Measurements from ENCODE around the gene FNDC4.
A peak's percentile ranks its signal among the peaks of the same experiment; 100 is the strongest.

The FNDC4 gene

GRCh38 chr2:27448381-27448780, 46.6 kb downstream of the FNDC4 start:
- Histone ChIP-seq H3K9ac (ENCODE audit: low read length) (no peak overlapping the region), H3K9me3 (ENCODE audit: control insufficient read depth, insufficient read depth, low read depth, low read length) (no peaks in the 10 kb centered on the region), H3K36me3 (ENCODE audit: control insufficient read depth, insufficient read depth, low read length) (peaks cover 55% of the 10 kb centered on the region), H3K27ac (ENCODE audit: low read depth, low read length) (no peak overlapping the region), H3K4me1 (ENCODE audit: control insufficient read depth, insufficient read depth, low read length) (no peaks in the 10 kb centered on the region), H3K4me3 (ENCODE audit: low read depth, low read length) (no peak overlapping the region), H3K27me3 (ENCODE audit: control insufficient read depth, insufficient read depth, low read length) (no peaks in the 10 kb centered on the region)

- Histone ChIP-seq H3K4me3 (ENCODE audit: low read depth, low read length) (no peak overlapping the region), H3K9ac (ENCODE audit: low read length) (no peak overlapping the region), H3K36me3 (ENCODE audit: control insufficient read depth, insufficient read depth, low read length) (peaks cover 59% of the 10 kb centered on the region), H3K4me1 (ENCODE audit: control insufficient read depth, insufficient read depth, low read length) (peaks cover 15% of the 10 kb centered on the region), H3K27ac (ENCODE audit: low read depth, low read length) (no peak overlapping the region), H3K27me3 (ENCODE audit: control insufficient read depth, insufficient read depth, low read length) (no peaks in the 10 kb centered on the region), H3K9me3 (ENCODE audit: control insufficient read depth, insufficient read depth, low read depth, low read length) (no peaks in the 10 kb centered on the region)
Observed at GRCh38 chr2:27446057-27446456, 48.9 kb downstream of the FNDC4 start.

GRCh38 chr2:27445615-27446014, 49.4 kb downstream of the FNDC4 start:
- Histone ChIP-seq H3K9ac (ENCODE audit: low read length) (no peak overlapping the region), H3K27ac (ENCODE audit: low read depth, low read length) (no peak overlapping the region), H3K4me3 (ENCODE audit: low read depth, low read length) (no peak overlapping the region), H3K27me3 (ENCODE audit: control insufficient read depth, insufficient read depth, low read length) (no peaks in the 10 kb centered on the region), H3K9me3 (ENCODE audit: control insufficient read depth, insufficient read depth, low read depth, low read length) (no peaks in the 10 kb centered on the region), H3K4me1 (ENCODE audit: control insufficient read depth, insufficient read depth, low read length) (peaks cover 15% of the 10 kb centered on the region), H3K36me3 (ENCODE audit: control insufficient read depth, insufficient read depth, low read length) (peaks cover 64% of the 10 kb centered on the region)

GRCh38 chr2:27445155-27445554, 49.8 kb downstream of the FNDC4 start:
- H3K4me3 ChIP-seq (ENCODE audit: low read depth, low read length), result no peak overlapping the region
- H3K27me3 ChIP-seq (ENCODE audit: control insufficient read depth, insufficient read depth, low read length), result no peaks in the 10 kb centered on the region
- H3K36me3 ChIP-seq (ENCODE audit: control insufficient read depth, insufficient read depth, low read length), result peaks cover 67% of the 10 kb centered on the region
- peaks cover 15% of the 10 kb centered on the region for H3K4me1 ChIP-seq (ENCODE audit: control insufficient read depth, insufficient read depth, low read length)
- H3K9me3 ChIP-seq (ENCODE audit: control insufficient read depth, insufficient read depth, low read depth, low read length), result no peaks in the 10 kb centered on the region
- no peak overlapping the region for H3K27ac ChIP-seq (ENCODE audit: low read depth, low read length)
- H3K9ac ChIP-seq (ENCODE audit: low read length), result no peak overlapping the region

- Histone ChIP-seq H3K27ac (ENCODE audit: low read depth, low read length) (peak overlapping the region; percentile 30; the same call in 1 of the 2 replicates), H3K9ac (ENCODE audit: low read length) (peak overlapping the region; percentile 72), H3K4me1 (ENCODE audit: control insufficient read depth, insufficient read depth, low read length) (peaks cover 15% of the 10 kb centered on the region), H3K27me3 (ENCODE audit: control insufficient read depth, insufficient read depth, low read length) (no peaks in the 10 kb centered on the region), H3K36me3 (ENCODE audit: control insufficient read depth, insufficient read depth, low read length) (peaks cover 68% of the 10 kb centered on the region), H3K4me3 (ENCODE audit: low read depth, low read length) (peak overlapping the region; percentile 65), H3K9me3 (ENCODE audit: control insufficient read depth, insufficient read depth, low read depth, low read length) (no peaks in the 10 kb centered on the region)
Observed at GRCh38 chr2:27442920-27443282, 52.1 kb downstream of the FNDC4 start.

- Histone ChIP-seq H3K9me3 (ENCODE audit: control insufficient read depth, insufficient read depth, low read depth, low read length) (no peaks in the 10 kb centered on the region), H3K9ac (ENCODE audit: low read length) (peak within 1 kb of the TSS; percentile 72), H3K27ac (ENCODE audit: low read depth, low read length) (peak within 1 kb of the TSS; percentile 30; the same call in 1 of the 2 replicates), H3K36me3 (ENCODE audit: control insufficient read depth, insufficient read depth, low read length) (peaks cover 66% of the 10 kb centered on the region), H3K4me3 (ENCODE audit: low read depth, low read length) (peak within 1 kb of the TSS; percentile 65), H3K27me3 (ENCODE audit: control insufficient read depth, insufficient read depth, low read length) (no peaks in the 10 kb centered on the region), H3K4me1 (ENCODE audit: control insufficient read depth, insufficient read depth, low read length) (peaks cover 15% of the 10 kb centered on the region)
Observed at GRCh38 chr2:27441958-27442919, 52.8 kb downstream of the FNDC4 start, which contains the start of gene KRTCAP3. Gene KRTCAP3 (plus strand): TSS chr2:27442381. CDS start chr2:27442413, 32 bp downstream.

All from HUES6 (cell line).